Measurements from ENCODE around the gene ASTN2. TPM values are rescaled to one million over a fixed set of nuclear protein-coding genes. Genes with fewer than 3 reads are reported as not detected.

ASTN2 gene
- total RNA-seq, 4 donors from 2014 or later = 3.0 to 7.0 (median 5.2) TPM

- TF ChIP-seq CTCF (IDR thresholded peaks at IDR 0.05) (no peak), POLR2A (IDR thresholded peaks at IDR 0.05) (no peak), POLR2AphosphoS5 (IDR thresholded peaks at IDR 0.05) (no peak), EP300 (IDR thresholded peaks at IDR 0.05; ENCODE audit: low read depth) (no peak)
- no peaks in the 10 kb centered on the region for H3K36me3 ChIP-seq
- in situ Hi-C loops (cut with MboI; ENCODE audit: low pct_ligation_motif_present in 1 of 4, low pct_unique_long_range_greater_than_20kb in 1 of 4, low sequenced_read_pairs in 3 of 4) = no loop called here
Observed at GRCh38 chr9:116585896-116586295, 829.0 kb downstream of the ASTN2 start.

DNA sequence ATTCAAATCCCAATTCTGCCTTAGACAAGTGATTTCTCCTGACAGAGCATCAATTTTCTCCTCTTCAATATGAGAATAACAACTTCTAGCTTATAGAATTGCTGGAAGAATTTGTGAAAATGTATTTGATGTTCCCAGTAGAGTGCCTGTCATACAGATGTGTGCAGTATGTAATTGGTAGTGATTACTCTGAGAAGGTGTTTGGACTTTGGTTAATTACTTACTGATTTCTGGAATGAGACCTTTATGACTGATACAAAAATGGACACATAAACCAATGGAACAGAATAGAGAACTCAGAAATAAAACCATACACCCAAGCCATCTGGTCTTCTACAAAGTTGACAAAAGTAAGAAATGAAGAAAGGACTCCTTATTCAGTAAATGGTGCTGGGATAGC is 829.7 kb downstream of the ASTN2 start:
- Histone ChIP-seq H3K9me3 (no peaks in the 10 kb centered on the region), H3K36me3 (no peaks in the 10 kb centered on the region), H3K4me3 (no peak overlapping the region), H3K27ac (no peak overlapping the region), H3K4me1 (peaks cover 0 to 8% (median 0%) of the 10 kb centered on the region in 4 donors), H3K27me3 (no peaks in the 10 kb centered on the region)
- in situ Hi-C loops (cut with MboI; ENCODE audit: low pct_ligation_motif_present in 1 of 4, low pct_unique_long_range_greater_than_20kb in 1 of 4, low sequenced_read_pairs in 3 of 4) (no loop called here), intact Hi-C loops (cut with DNase I; ENCODE audit: low total_unique reads) (no loop called here)
- no peak for TF ChIP-seq CTCF (IDR thresholded peaks at IDR 0.05)
- TF ChIP-seq EP300 (IDR thresholded peaks at IDR 0.05; ENCODE audit: low read depth) = no peak
- DNase-seq = no peak

More at GRCh38 chr9:116585896-116586295, 829.0 kb downstream of the ASTN2 start:
- Histone ChIP-seq H3K27me3 (no peaks in the 10 kb centered on the region), H3K27ac (no peak overlapping the region), H3K4me3 (no peak overlapping the region), H3K4me1 (peaks cover 0 to 8% (median 0%) of the 10 kb centered on the region in 4 donors), H3K9me3 (no peaks in the 10 kb centered on the region)
- WGBS, 2 donors (ENCODE audit: low coverage in 1 of 2) = 92 to 100% methylated on average over 1 of the region's 1 CpG
- no peak for DNase-seq
- intact Hi-C loops (cut with DNase I; ENCODE audit: low total_unique reads) = no loop called here

- Histone ChIP-seq H3K27ac (no peak overlapping the region), H3K9me3 (no peaks in the 10 kb centered on the region), H3K4me3 (no peak overlapping the region), H3K27me3 (no peaks in the 10 kb centered on the region), H3K36me3 (no peaks in the 10 kb centered on the region), H3K4me1 (peaks cover 0 to 8% (median under 1%) of the 10 kb centered on the region in 4 donors)
- no peak for DNase-seq
- TF ChIP-seq CTCF (IDR thresholded peaks at IDR 0.05) (no peak), POLR2AphosphoS5 (IDR thresholded peaks at IDR 0.05) (no peak), EP300 (IDR thresholded peaks at IDR 0.05; ENCODE audit: low read depth) (no peak), POLR2A (IDR thresholded peaks at IDR 0.05) (no peak)
- intact Hi-C loops (cut with DNase I; ENCODE audit: low total_unique reads) = no loop called here
- in situ Hi-C loops (cut with MboI; ENCODE audit: low pct_ligation_motif_present in 1 of 4, low pct_unique_long_range_greater_than_20kb in 1 of 4, low sequenced_read_pairs in 3 of 4) = no loop called here
- WGBS, 2 donors (ENCODE audit: low coverage in 1 of 2) = 25 to 46% methylated on average over 1 of the region's 1 CpG
Observed at GRCh38 chr9:116580853-116581252, 834.0 kb downstream of the ASTN2 start.

GRCh38 chr9:116576386-116576785 is 838.5 kb downstream of the ASTN2 start:
- DNase-seq = no peak
- intact Hi-C loops (cut with DNase I; ENCODE audit: low total_unique reads) = no loop called here
- H3K9me3 ChIP-seq = no peaks in the 10 kb centered on the region
- no peaks in the 10 kb centered on the region for H3K36me3 ChIP-seq
- H3K27ac ChIP-seq = no peak overlapping the region
- H3K4me1 ChIP-seq = peaks cover 3 to 27% (median 12%) of the 10 kb centered on the region in 4 donors
- no peak overlapping the region for H3K4me3 ChIP-seq
- 53% methylated on average over 4 of the region's 4 CpGs; no CpG with 5 or more reads in 1 of the 2 donors for WGBS, 2 donors (ENCODE audit: low coverage in 1 of 2)
- TF ChIP-seq EP300 (IDR thresholded peaks at IDR 0.05; ENCODE audit: low read depth) (no peak), POLR2A (IDR thresholded peaks at IDR 0.05) (no peak), POLR2AphosphoS5 (IDR thresholded peaks at IDR 0.05) (no peak), CTCF (IDR thresholded peaks at IDR 0.05) (no peak)
- H3K27me3 ChIP-seq = no peaks in the 10 kb centered on the region
- in situ Hi-C loops (cut with MboI; ENCODE audit: low pct_ligation_motif_present in 1 of 4, low pct_unique_long_range_greater_than_20kb in 1 of 4, low sequenced_read_pairs in 3 of 4) = loop anchor here in 1 of 4 donors (10.0 kb wide), 1 partner anchor 422 kb away; the partner anchor contains the start of gene PAPPA

Measured in transverse colon (tissue), 4 donors.